Upper lobe of left lung (tissue), 4 donors: Measurements from ENCODE around the gene CFAP91.

Experiments used
- POLR2A ChIP-seq, 4 donors: fragments of 450-650 bp; IDR thresholded peaks; one replicate each; pipeline ENCODE4 v1.5.1; 2016 to 2017; ENCODE audit warnings: antibody characterized with exemption in 4 of 4, mild to moderate bottlenecking in 2 of 4
- TF ChIP-seq, protein P1 (sequence below), 6 experiments: fragments of 450-650 bp in 4 of 6; fragments of 200-600 bp in 2 of 6; sonication (generic) in 2 of 6; IDR thresholded peaks; one replicate each; pipeline ENCODE4 v1.5.1; 2016 to 2019; ENCODE audit warnings: antibody characterized with exemption in 6 of 6

DNA sequence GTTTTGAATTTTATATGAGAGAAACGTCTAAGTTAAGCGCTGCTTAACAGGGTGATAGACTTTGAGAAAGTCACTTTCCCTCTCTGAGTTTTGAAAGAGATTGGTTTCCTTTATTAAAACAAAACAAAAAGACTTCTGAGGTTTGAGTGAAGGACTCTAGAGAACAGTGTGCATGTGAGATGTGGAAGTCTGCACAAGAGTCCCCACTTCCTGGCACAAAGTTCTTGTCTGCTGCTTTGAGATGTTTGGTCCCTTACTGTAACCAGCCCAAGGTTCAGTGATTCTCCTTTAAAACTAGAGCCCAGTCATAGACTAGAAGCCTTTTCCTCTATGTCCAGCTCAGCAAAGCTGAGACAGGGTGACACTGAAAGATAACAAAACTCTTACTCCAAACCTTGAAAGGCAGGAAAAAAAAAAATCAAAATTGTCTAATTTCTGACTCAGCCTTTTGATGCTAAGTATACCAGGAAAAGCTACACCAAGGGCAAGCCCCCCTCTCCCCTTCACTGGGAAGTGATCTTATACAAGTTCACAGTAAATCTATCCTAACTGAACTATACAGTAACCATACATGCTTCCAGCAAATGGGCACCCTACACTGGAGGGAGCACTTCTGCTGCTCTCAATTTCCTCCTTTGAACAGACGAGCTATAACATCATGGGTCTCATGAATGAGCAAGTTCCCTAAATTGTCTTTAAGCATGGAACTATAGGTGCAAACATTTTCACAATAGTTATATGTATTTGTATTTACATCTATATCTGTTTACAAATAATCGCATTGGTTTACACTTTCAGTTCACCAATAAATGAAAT lies 44.7 kb upstream of the CFAP91 start:
- TF ChIP-seq, protein P1, sequence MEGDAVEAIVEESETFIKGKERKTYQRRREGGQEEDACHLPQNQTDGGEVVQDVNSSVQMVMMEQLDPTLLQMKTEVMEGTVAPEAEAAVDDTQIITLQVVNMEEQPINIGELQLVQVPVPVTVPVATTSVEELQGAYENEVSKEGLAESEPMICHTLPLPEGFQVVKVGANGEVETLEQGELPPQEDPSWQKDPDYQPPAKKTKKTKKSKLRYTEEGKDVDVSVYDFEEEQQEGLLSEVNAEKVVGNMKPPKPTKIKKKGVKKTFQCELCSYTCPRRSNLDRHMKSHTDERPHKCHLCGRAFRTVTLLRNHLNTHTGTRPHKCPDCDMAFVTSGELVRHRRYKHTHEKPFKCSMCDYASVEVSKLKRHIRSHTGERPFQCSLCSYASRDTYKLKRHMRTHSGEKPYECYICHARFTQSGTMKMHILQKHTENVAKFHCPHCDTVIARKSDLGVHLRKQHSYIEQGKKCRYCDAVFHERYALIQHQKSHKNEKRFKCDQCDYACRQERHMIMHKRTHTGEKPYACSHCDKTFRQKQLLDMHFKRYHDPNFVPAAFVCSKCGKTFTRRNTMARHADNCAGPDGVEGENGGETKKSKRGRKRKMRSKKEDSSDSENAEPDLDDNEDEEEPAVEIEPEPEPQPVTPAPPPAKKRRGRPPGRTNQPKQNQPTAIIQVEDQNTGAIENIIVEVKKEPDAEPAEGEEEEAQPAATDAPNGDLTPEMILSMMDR (IDR thresholded peaks at IDR 0.05): no peak
- TF ChIP-seq POLR2A (IDR thresholded peaks at IDR 0.05): no peak
